Spleen (tissue), 11 donors: ENCODE results near the gene XPO6. TPM values are rescaled to one million over a fixed set of nuclear protein-coding genes. Genes with fewer than 3 reads are reported as not detected.

Experiments
- DNase-seq: peaks from one replicate; pipeline ENCODE4 v3.0.0-alpha.2; 2020
- H3K27ac ChIP-seq, 8 donors: fragments of 200-600 bp; sonication (generic) in 7 of 8; 1 replicate in 4 of 8; 2 replicates in 4 of 8; pipeline versions ENCODE4 v1.5.0 to v1.8.0; 2016 to 2021; ENCODE audit warnings: inconsistent platforms in 4 of 8, mild to moderate bottlenecking in 4 of 8, moderate library complexity in 1 of 8
- H3K27me3 ChIP-seq, 7 donors: fragments of 200-600 bp; sonication (generic) in 6 of 7; replicated peaks in 1 of 7; 1 replicate in 4 of 7; 2 replicates in 3 of 7; pipeline versions ENCODE4 v1.5.0 to v1.8.0; 2016 to 2021; ENCODE audit warnings: inconsistent platforms in 3 of 7, mild to moderate bottlenecking in 1 of 7
- H3K36me3 ChIP-seq, 6 donors: fragments of 200-600 bp; sonication (generic) in 5 of 6; 1 replicate in 4 of 6; 2 replicates in 2 of 6; pipeline versions ENCODE4 v1.5.0 to v1.8.0; 2016 to 2021; ENCODE audit warnings: inconsistent platforms in 2 of 6
- H3K4me1 ChIP-seq, 6 donors: fragments of 200-600 bp; sonication (generic) in 5 of 6; 1 replicate in 3 of 6; 2 replicates in 3 of 6; pipeline versions ENCODE4 v1.5.0 to v1.8.0; 2016 to 2021; ENCODE audit warnings: inconsistent platforms in 3 of 6
- H3K4me3 ChIP-seq, 8 donors: fragments of 200-600 bp; sonication (generic) in 7 of 8; 1 replicate in 4 of 8; 2 replicates in 4 of 8; pipeline versions ENCODE4 v1.5.0 to v1.8.0; 2016 to 2021; ENCODE audit warnings: inconsistent platforms in 4 of 8, mild to moderate bottlenecking in 4 of 8, moderate library complexity in 2 of 8
- H3K9me3 ChIP-seq, 8 donors: fragments of 200-600 bp; sonication (generic) in 7 of 8; 1 replicate in 4 of 8; 2 replicates in 4 of 8; pipeline versions ENCODE4 v1.5.0 to v1.8.0; 2016 to 2021; ENCODE audit warnings: inconsistent platforms in 4 of 8
- POLR2A ChIP-seq, 3 donors: fragments of 450-650 bp; IDR thresholded peaks; one replicate each; pipeline ENCODE4 v1.5.1; 2017; ENCODE audit warnings: antibody characterized with exemption in 3 of 3, mild to moderate bottlenecking in 1 of 3
- POLR2AphosphoS5 ChIP-seq, 3 donors: sonication (generic); formaldehyde crosslinking; IDR thresholded peaks; one replicate each; pipeline ENCODE4 v1.5.1; 2017; ENCODE audit warnings: antibody characterized with exemption in 3 of 3
- WGBS, 5 donors: extraction: QIAGEN DNeasy Blood & Tissue Kit in 3 of 5; methylation state at CpG; one replicate each; pipeline versions ENCODE4 v1.1.5 to v1.1.7; 2013 to 2018; 5-methylcytosine and 5-hydroxymethylcytosine counted together
- intact Hi-C: fragments of 100-400 bp; cut with DNase I; formaldehyde crosslinking; loops from one replicate; pipeline ENCODE4 v1.15.0; 2023; ENCODE audit warnings: low total_unique reads
- polyA plus RNA-seq, 3 donors: library from polyadenylated mRNA; stranded (reverse); fragments of 200-250 nt; gene quantifications; one replicate each; pipeline ENCODE4 v1.2.1, GENCODE V29; 2013
- total RNA-seq, 7 donors: library from RNA; depleted of rRNA in 3 of 7; stranded (reverse); fragments of >200 nt in 3 of 7; fragmentation: NEBNext Ultra II Directional in 4 of 7; extraction: Animal tissue kit (Norgen Biotek cat#: 25700) in 4 of 7; gene quantifications; one replicate each; pipeline versions ENCODE4 v1.1.0 to v1.2.1, GENCODE V29; 2016 to 2021
- TF ChIP-seq, protein P1 (sequence below), 11 experiments: fragments of 200-600 bp in 7 of 11; fragments of 450-650 bp in 4 of 11; sonication (generic) in 4 of 11; IDR thresholded peaks in 8 of 11; conservative IDR thresholded peaks in 3 of 11; 1 replicate in 7 of 11; 2 replicates in 4 of 11; pipeline versions ENCODE4 v1.4.0 to v1.8.0; 2016 to 2021; ENCODE audit warnings: antibody characterized with exemption in 11 of 11, inconsistent platforms in 4 of 11, mild to moderate bottlenecking in 1 of 11
- donor health status: healthy with polysubstance abuse.
- donor health status: DM: no; HTN: no; CAD: no; lungs with moderate emphysema.
- donor health status: DM: no; HTN: no; CAD: no.
- donor health status: Bipolar disorder and iron deficiency.
- donor health status: healthy.
- donor health status: DM: no; HTN: no; CAD: no.
- donor health status: DM: yes; HTN: yes; CAD: no.

The XPO6 gene
- total and polyA plus RNA-seq, 10 donors = 96.9 to 517 (median 302) TPM

GRCh38 chr16:28158136-28158535 lies 53.6 kb downstream of the XPO6 start:
- Histone ChIP-seq H3K4me1 (peaks cover 24 to 89% (median 48%) of the 10 kb centered on the region in 6 donors), H3K4me3 (peak overlapping the region in 1 of 8 donors; percentile 52), H3K9me3 (no peaks in the 10 kb centered on the region), H3K36me3 (peaks cover 7 to 83% (median 28%) of the 10 kb centered on the region in 6 donors), H3K27ac (peak overlapping the region in 7 of 8 donors; percentile 72 to 96 (median 78)), H3K27me3 (no peaks in the 10 kb centered on the region)
- TF ChIP-seq POLR2AphosphoS5 (IDR thresholded peaks at IDR 0.05) (no peak), POLR2A (IDR thresholded peaks at IDR 0.05) (no peak)
- TF ChIP-seq, protein P1, sequence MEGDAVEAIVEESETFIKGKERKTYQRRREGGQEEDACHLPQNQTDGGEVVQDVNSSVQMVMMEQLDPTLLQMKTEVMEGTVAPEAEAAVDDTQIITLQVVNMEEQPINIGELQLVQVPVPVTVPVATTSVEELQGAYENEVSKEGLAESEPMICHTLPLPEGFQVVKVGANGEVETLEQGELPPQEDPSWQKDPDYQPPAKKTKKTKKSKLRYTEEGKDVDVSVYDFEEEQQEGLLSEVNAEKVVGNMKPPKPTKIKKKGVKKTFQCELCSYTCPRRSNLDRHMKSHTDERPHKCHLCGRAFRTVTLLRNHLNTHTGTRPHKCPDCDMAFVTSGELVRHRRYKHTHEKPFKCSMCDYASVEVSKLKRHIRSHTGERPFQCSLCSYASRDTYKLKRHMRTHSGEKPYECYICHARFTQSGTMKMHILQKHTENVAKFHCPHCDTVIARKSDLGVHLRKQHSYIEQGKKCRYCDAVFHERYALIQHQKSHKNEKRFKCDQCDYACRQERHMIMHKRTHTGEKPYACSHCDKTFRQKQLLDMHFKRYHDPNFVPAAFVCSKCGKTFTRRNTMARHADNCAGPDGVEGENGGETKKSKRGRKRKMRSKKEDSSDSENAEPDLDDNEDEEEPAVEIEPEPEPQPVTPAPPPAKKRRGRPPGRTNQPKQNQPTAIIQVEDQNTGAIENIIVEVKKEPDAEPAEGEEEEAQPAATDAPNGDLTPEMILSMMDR (IDR thresholded peaks at IDR 0.05 in 8 of 11, conservative IDR thresholded peaks at IDR 0.05 in 3 of 11) = no peak
- intact Hi-C loops = no loop called here
- no peak for DNase-seq
- WGBS, 5 donors = 50 to 62% (median 61%) methylated on average over 1 of the region's 1 CpG

DNA sequence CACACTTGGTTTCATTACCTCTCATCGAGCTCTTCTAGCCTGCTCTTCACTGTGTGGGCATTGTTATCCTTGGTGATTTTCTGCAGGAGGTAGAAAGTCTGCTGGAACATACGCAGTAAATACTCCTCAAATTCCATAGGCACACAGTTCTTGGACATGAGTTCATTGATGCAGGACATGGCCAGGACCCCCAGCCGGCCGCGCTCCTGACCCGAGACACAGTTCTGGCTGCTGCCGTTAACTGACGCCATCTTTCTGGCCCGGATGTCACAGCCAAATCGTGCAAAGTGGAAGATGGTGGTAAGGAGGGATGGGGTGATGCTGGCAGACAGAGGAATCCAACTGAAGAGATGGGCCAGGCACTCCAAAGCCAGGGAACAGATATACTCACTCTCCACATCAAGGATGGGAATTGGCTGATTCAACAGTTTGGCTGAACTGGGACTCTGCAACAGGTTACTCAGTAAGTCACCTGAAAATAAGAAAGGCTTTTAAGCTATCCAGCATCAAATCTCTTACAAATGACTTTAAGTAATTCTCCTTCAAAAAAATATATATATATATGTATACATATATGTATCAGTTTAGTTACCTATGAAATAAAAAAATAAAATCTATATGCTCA lies 55.6 kb downstream of the XPO6 start:
- H3K4me3 ChIP-seq = no peak overlapping the region
- TF ChIP-seq POLR2AphosphoS5 (IDR thresholded peaks at IDR 0.05) = peak in 1 of 3 donors; percentile 41
- TF ChIP-seq, protein P1 (IDR thresholded peaks at IDR 0.05 in 8 of 11, conservative IDR thresholded peaks at IDR 0.05 in 3 of 11) = no peak
- 95 to 99% (median 96%) methylated on average over 10 of the region's 10 CpGs for WGBS, 5 donors
- no peaks in the 10 kb centered on the region for H3K27me3 ChIP-seq
- intact Hi-C loops = no loop called here
- H3K27ac ChIP-seq = peak overlapping the region in 3 of 8 donors; percentile 26 to 96 (median 88)
- no peak for DNase-seq
- no peaks in the 10 kb centered on the region for H3K9me3 ChIP-seq
- H3K4me1 ChIP-seq = peaks cover 7 to 79% (median 28%) of the 10 kb centered on the region in 6 donors
- H3K36me3 ChIP-seq = peaks cover 9 to 83% (median 45%) of the 10 kb centered on the region in 6 donors

- intact Hi-C loops = no loop called here
- H3K9me3 ChIP-seq = no peaks in the 10 kb centered on the region
- no peaks in the 10 kb centered on the region for H3K27me3 ChIP-seq
- no peak for DNase-seq
- H3K27ac ChIP-seq = peak overlapping the region in 3 of 8 donors; percentile 26 to 96 (median 88)
- 76 to 87% (median 84%) methylated on average over 3 of the region's 3 CpGs for WGBS, 5 donors
- TF ChIP-seq POLR2AphosphoS5 (IDR thresholded peaks at IDR 0.05) (no peak), POLR2A (IDR thresholded peaks at IDR 0.05) (no peak)
- TF ChIP-seq, protein P1 (IDR thresholded peaks at IDR 0.05 in 8 of 11, conservative IDR thresholded peaks at IDR 0.05 in 3 of 11) = no peak
- H3K36me3 ChIP-seq = peaks cover 9 to 88% (median 53%) of the 10 kb centered on the region in 6 donors
- H3K4me3 ChIP-seq = no peak overlapping the region
- peaks cover 7 to 77% (median 23%) of the 10 kb centered on the region in 6 donors for H3K4me1 ChIP-seq
Measured at GRCh38 chr16:28155293-28155692, 56.5 kb downstream of the XPO6 start.

DNA sequence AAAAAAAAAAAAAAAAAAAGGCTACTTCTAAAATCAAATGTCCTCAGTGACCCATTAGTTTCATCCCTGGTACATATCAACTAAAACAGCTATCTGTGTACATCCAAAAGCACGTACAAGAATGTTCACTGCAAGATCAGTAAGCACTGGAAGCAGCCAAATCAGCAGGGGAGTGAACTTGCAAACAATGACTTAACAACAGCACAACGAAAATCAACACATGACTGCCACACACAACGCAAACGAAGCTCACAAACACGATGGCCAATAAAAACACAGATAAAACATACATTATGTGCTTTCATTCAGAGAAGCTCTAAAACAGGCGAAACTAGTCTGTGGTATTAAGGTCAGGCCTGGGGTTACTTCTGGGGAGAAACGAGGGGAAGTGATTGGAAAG lies 60.6 kb downstream of the XPO6 start:
- no peaks in the 10 kb centered on the region for H3K27me3 ChIP-seq
- H3K9me3 ChIP-seq = no peaks in the 10 kb centered on the region
- 90 to 93% (median 91%) methylated on average over 7 of the region's 7 CpGs for WGBS, 5 donors
- TF ChIP-seq, protein P1 (IDR thresholded peaks at IDR 0.05 in 8 of 11, conservative IDR thresholded peaks at IDR 0.05 in 3 of 11) = no peak
- TF ChIP-seq POLR2AphosphoS5 (IDR thresholded peaks at IDR 0.05) (no peak), POLR2A (IDR thresholded peaks at IDR 0.05) (no peak)
- H3K4me1 ChIP-seq = peaks cover 0 to 77% (median 10%) of the 10 kb centered on the region in 6 donors
- intact Hi-C loops = no loop called here
- DNase-seq = no peak
- H3K4me3 ChIP-seq = no peak overlapping the region
- H3K27ac ChIP-seq = peak overlapping the region in 3 of 8 donors; percentile 97 to 98 (median 97)
- H3K36me3 ChIP-seq = peaks cover 9 to 100% (median 81%) of the 10 kb centered on the region in 6 donors
